Measurements from ENCODE around the gene FTL.

- TF ChIP-seq, protein P1, sequence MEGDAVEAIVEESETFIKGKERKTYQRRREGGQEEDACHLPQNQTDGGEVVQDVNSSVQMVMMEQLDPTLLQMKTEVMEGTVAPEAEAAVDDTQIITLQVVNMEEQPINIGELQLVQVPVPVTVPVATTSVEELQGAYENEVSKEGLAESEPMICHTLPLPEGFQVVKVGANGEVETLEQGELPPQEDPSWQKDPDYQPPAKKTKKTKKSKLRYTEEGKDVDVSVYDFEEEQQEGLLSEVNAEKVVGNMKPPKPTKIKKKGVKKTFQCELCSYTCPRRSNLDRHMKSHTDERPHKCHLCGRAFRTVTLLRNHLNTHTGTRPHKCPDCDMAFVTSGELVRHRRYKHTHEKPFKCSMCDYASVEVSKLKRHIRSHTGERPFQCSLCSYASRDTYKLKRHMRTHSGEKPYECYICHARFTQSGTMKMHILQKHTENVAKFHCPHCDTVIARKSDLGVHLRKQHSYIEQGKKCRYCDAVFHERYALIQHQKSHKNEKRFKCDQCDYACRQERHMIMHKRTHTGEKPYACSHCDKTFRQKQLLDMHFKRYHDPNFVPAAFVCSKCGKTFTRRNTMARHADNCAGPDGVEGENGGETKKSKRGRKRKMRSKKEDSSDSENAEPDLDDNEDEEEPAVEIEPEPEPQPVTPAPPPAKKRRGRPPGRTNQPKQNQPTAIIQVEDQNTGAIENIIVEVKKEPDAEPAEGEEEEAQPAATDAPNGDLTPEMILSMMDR (conservative IDR thresholded peaks at IDR 0.05; ENCODE audit: low read length) = peak; percentile 96
- no peak for TF ChIP-seq EZH2phosphoT487 (IDR thresholded peaks at IDR 0.05; ENCODE audit: borderline replicate concordance, low read depth, low read length)
These were observed 5.8 kb downstream of the FTL start for GRCh38 chr19:48970923-48971395.
